ENCODE data around the gene KRT6B.

The KRT6B gene

DNA sequence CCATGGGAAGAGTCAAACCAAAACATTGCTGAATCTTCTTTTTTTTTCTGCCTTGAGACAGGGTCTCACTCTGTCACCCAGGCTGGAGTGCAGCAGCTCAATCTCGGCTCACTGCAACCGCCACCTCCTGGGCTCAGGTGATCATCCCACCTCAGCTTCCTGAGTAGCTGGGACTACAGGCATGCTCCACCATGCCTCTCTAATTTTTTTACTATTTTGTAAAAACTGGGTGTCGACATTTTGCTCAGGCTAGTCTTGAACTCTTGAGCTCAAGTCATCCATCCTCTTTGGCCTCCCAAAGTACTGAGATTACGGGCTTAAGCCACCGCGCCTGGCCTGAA is 16.3 kb downstream of the KRT6B start:
- DNase-seq = no peak

GRCh38 chr12:52434760-52435530 is 17.0 kb downstream of the KRT6B start:
- DNase-seq = no peak

GRCh38 chr12:52434081-52434733 is 17.7 kb downstream of the KRT6B start, which contains the start of gene KRT75:
Gene KRT75 (minus strand): TSS chr12:52434371. CDS start chr12:52434304, 67 bp downstream.
- DNase-seq = no peak

DNA sequence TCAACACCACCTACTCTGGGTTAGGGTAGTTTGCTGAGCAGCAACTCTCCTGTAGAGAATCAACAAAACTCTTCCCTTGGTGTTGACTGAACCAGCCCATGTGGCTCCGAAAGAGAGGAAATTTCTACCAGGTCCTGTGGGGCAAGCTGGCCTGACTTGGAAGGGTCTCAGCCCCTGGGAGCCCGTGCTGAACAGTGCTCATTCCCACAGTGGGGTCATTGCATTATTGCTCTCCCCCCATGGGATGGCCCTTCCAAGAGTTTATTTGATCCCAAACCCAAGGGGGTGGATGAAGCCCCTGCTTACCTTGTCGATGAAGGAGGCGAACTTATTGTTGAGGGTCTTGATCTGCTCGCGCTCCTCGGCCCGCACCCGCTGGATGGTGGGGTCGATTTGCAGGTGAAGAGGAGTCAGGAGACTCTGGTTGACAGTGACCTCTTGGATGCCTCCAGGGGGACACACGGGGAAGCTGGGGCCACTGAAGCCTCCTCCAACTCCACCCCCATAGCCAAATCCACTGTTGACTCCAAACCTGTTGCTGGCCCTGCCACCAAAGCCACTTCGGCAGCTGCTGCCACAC is 18.4 kb downstream of the KRT6B start:
- DNase-seq = no peak

DNA sequence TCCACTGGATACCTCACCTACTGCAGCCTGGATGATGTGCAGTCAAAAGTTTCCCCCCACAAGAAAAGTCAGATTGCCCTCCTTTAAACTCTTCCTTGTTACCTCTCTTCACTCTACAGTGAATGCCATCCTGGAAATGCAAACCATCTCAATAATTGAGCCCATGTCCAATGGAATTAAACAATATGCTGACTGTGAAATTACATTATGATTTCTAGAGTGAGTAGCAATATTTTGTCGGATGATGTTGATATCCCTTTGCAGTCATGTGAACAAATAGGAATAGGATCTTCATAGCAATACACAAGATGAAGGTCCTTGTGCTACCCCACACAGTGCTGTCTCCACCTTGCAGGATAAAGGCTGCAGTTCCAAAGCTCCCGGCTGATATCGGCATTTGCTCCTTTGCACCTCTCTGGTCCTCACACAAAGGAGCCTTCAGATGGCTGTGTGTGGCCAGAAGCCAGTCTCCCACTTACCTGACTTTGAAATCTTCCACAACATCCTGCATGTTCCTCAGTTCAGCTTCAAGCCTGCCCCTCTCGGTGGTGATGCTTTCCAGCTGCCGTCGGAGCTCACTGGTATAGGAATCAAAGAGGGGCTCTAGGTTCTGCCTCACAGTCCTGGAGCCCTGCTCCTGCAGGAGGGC is 19.3 kb downstream of the KRT6B start:
- no peak for DNase-seq

DNA sequence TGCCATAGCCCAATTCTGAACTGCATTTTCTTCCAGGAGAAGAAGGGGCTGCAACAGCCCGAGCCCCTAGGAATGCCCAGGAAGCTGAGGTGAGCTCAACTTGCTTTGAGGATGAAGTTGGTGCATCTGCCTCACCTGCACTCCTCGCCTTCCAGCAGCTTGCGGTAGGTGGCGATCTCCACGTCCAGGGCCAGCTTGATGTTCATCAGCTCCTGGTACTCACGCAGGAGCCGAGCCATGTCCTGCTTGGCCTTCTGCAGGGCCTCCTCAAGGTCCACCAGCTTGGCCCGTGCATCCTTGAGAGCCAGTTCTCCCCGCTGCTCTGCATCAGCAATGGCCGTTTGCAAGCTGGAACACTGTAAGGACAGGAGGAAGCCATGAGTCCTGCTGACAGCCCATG is 23.8 kb downstream of the KRT6B start:
- no peak for DNase-seq

DNA sequence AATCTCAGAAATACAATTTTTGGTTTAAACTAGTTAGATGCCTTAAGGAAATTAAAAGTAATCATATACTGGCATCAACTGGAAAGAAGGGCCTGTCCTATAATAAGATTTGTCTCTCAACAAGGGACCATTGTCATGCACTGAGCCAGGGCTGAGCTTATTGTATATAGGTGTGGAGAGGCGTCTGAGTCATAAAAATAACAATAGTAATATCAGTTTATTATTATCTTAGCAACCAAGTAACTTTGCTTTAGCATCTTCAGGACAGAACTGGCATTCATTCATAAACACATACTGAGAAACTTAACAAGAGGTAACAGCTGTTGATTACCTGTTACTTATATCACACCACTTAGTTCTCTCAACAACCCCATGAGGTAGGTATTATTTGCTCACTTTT is 24.9 kb downstream of the KRT6B start:
- no peak for DNase-seq

DNA sequence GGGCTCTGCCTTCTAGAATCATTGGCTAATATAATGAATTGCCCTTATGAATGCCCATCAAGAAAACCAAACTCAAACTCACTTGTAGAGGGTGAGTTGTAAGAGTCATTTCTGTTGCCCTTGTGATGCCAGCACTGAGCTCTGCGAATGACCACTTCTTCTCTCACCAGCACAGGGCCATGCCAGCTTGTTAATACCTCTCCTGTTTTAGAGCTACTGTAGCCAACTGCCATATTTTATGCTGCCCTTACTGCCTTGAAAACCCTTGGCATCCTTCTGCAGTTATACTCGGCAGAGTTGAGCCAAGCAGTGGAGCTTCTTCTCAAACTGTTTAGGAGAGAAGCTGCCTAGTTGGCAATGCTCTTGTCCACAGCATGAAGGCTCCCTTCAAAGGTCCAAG is 25.9 kb downstream of the KRT6B start:
- DNase-seq = no peak

GRCh38 chr12:52425466-52425865 is 26.5 kb downstream of the KRT6B start:
- DNase-seq = no peak

DNA sequence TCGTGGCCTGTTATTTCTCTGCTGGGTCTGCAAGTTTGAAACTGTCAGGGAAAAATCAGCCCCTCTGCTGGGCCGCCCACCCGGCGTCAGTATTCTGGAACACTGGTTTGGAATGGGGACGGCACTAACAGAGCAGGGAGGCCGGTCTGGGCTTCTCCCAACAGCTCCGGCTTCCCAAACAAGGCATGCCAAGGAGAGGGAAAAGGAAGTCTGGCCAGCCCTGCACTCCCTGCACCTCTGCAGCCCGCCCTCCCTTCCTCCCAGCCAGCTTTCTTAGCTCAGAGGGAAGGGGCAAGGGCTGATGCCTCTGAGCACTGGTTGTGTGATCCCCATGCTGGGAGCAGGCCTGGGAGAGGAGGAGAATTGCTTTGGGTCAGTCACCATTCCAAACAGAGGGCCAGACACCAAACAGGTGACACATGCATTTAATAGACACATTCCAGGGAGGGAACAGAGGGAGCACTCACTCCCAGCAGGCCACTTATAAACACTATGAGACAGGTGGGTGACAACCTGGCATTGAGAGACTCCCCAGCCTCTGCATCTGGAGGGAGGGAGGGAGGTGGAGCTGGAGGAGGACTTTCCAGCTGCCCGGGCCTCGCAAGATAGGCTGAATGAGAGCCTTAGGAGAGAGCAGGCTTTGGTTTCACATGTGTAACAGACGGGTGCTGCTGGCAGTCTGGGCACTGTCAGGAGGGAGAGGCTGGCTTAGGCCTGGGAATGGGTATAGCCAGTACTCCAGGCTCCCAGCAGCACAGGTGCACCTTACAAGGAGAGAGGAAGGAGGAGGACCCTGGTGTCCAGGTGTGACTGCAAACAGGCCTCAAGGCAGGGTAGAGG is 28.1 kb downstream of the KRT6B start:
- no peak for DNase-seq

- DNase-seq = no peak
Measured at GRCh38 chr12:52423035-52423434, 28.9 kb downstream of the KRT6B start.

- no peak for DNase-seq
Measured at GRCh38 chr12:52419656-52420055, 32.3 kb downstream of the KRT6B start.

DNA sequence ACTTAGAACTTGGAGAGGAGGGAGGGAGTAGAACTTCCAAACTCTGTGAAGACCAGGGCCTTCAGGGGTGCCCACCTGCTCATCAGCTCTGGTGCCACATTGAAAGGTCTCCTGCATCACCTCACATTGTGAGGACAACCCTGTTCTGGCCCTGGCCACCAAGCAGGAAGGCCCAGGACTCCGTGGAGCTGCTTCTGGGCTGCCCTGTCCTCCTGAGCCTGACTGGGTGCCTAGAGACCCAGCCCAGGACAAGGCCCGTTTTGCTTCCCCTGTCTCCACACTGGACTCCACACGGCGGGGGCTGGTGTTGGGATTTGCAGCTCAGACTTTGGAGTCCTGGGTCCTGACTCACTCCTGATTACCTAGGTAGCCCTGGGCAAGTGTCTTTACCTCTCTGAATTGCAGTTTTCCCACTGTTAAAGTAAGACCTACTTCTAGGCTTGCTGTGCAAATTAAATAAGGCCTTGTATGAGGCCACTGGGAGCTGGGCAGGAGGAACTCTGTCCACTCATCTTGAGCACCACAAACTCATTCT is 33.3 kb downstream of the KRT6B start:
- no peak for DNase-seq

GRCh38 chr12:52417740-52418139 is 34.2 kb downstream of the KRT6B start:
- no peak for DNase-seq

- no peak for DNase-seq
Measured at GRCh38 chr12:52416795-52417194, 35.2 kb downstream of the KRT6B start.

GRCh38 chr12:52415870-52416750 is 35.8 kb downstream of the KRT6B start:
- DNase-seq = peak; percentile 22 to 69

GRCh38 chr12:52414936-52415335 is 37.0 kb downstream of the KRT6B start:
- no peak for DNase-seq

- DNase-seq = no peak
Measured at GRCh38 chr12:52413782-52414345, 38.1 kb downstream of the KRT6B start.

GRCh38 chr12:52413202-52413601 is 38.7 kb downstream of the KRT6B start:
- DNase-seq = no peak

DNA sequence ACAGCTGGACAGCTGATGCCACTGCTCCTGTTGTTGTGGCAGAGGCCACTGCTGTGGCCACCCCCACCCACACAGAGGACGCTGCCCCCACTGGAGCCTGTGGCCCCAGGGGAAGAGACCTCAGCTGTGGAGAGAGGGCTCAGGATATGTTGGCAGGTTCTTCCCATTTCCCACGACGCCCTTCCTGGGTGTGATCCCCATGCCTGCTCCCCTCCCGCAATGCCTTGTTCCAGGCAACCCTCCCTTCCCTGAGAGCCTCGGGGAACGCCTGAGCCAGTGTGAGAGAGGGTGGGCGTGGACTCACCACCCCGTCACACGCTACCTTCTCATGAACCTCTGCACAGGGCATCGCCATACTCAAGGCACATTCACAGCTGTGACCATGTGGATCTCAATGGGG is 40.1 kb downstream of the KRT6B start:
- DNase-seq = no peak
